ENCODE results near the gene PMP22. TPM values are rescaled to one million over a fixed set of nuclear protein-coding genes. Genes with fewer than 3 reads are reported as not detected.
A peak's percentile ranks its signal among the peaks of the same experiment; 100 is the strongest.
"Not testable (repeated sequence)": the region's sequence is repeated elsewhere in the genome, so short reads cannot be mapped to it uniquely, and the experiment has no call there.

PMP22 gene
- total RNA-seq, 1 donor = 38.0 TPM

DNA sequence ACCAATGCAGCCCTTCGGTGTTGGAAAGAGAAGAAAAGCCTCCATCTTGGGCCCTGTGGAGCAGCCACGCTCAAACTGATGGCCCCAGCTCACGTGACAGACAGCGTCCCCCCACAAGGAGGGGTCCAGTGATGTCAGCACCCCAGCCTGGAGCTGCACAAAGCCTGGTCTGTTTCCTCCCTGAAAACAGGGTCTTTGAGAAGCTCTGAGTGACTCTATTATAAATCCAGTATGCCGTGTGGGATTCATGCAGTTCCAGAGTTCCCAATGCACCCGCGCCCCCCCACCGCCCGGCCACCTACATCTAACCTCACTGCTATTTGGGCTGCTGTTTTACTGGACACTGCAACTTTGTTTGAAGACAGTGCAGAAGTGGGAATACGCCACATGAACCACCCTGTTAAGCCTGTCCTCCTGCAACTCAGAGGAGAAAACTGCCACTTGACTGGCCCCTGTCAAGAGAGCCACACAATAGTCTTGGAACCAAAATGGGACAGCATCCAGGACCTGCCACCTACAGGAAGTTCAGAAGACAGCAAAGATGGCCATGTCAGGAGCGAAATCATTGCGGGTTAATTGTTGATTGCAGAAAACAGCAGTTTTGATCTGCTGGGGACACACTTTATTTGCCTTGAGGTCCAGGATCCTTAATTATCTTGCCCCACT lies 33.1 kb downstream of the PMP22 start:
- TF ChIP-seq, protein P1, sequence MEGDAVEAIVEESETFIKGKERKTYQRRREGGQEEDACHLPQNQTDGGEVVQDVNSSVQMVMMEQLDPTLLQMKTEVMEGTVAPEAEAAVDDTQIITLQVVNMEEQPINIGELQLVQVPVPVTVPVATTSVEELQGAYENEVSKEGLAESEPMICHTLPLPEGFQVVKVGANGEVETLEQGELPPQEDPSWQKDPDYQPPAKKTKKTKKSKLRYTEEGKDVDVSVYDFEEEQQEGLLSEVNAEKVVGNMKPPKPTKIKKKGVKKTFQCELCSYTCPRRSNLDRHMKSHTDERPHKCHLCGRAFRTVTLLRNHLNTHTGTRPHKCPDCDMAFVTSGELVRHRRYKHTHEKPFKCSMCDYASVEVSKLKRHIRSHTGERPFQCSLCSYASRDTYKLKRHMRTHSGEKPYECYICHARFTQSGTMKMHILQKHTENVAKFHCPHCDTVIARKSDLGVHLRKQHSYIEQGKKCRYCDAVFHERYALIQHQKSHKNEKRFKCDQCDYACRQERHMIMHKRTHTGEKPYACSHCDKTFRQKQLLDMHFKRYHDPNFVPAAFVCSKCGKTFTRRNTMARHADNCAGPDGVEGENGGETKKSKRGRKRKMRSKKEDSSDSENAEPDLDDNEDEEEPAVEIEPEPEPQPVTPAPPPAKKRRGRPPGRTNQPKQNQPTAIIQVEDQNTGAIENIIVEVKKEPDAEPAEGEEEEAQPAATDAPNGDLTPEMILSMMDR (IDR thresholded peaks at IDR 0.05; ENCODE audit: insufficient read depth, low read depth, low read length) = no peak
- H3K4me3 ChIP-seq (ENCODE audit: low read depth, low read length) = no peak overlapping the region

DNA sequence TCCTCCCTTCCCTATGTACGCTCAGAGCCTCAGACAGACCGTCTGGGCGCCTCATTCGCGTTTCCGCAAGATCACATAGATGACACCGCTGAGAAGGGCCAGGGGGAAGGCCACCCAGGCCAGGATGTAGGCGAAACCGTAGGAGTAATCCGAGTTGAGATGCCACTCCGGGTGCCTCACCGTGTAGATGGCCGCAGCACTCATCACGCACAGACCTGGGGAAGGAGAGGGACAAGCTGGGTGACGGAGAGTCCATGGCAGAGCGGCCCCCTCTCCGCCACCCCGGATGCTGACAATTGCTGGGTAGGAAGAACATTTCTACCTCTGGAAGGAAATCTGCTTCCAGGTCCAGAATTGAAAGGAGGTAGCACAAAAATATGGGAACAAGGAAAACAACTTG lies 34.3 kb downstream of the PMP22 start:
- no peak overlapping the region for H3K4me3 ChIP-seq (ENCODE audit: low read depth, low read length)
- TF ChIP-seq, protein P1 (IDR thresholded peaks at IDR 0.05; ENCODE audit: insufficient read depth, low read depth, low read length) = no peak
- DNase-seq (ENCODE audit: low read depth) = no peak

More for the DNA sequence above, 33.1 kb downstream of the PMP22 start:
- no peak for DNase-seq (ENCODE audit: low read depth)

DNA sequence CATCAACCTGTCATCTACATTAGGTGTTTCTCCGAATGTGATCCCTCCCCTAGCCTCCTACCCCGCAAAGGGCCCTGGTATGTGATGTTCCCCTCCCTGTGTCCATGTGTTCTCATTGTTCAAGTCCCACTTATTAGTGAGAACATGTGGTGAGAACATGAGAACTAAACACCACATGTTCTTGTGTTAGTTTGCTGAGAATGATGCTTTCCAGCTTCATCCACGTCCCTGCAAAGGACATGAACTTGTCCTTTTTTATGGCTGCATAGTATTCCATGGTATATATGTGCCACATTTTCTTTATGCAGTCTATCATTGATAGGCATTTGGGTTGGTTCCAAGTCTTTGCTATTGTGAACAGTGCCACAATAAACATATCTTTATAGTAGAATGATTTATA lies 43.3 kb downstream of the PMP22 start:
- H3K4me3 ChIP-seq (ENCODE audit: low read depth, low read length); DNase-seq (ENCODE audit: low read depth): not testable (repeated sequence)

DNA sequence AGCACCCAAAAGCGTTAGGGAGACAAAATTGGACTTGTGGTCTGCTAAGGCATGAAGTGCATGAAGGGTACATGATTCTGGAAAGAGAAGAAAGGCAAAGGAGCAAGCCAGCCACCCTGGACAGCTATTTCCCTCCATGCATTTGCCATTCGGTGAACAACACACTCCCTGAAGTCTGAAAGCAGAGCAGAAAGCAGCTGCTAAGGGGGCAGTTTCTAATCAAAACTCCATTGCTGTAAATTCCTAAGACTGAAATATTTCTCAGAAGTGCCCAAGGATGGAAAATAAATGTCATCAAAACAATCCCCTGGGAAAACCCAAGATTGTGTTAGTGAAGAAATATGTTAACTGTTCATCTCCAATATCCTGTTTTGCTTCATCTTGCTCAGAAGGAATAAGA lies 44.3 kb downstream of the PMP22 start:
- peak; percentile 14 for DNase-seq (ENCODE audit: low read depth)
- TF ChIP-seq, protein P1 (IDR thresholded peaks at IDR 0.05; ENCODE audit: insufficient read depth, low read depth, low read length) = no peak
- H3K4me3 ChIP-seq (ENCODE audit: low read depth, low read length) = no peak overlapping the region

DNA sequence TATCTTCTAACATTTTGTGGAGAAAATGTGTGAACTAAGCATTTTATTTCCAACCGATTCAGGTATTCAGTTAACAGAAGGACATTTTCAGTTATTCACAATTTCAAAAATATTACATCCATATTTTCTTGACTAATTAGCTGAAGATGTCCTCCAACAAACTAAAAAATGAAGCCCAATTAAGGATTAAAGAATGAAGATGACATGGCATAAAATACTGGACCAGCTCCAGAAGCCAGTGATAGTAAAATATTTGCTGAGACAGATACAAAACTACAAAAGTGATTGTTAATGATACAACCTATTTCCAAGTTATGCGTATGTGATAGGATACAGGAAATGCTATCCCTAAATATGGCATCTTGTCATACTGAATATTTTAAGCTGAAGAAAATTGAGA lies 48.6 kb downstream of the PMP22 start:
- no peak overlapping the region for H3K4me3 ChIP-seq (ENCODE audit: low read depth, low read length)
- no peak for DNase-seq (ENCODE audit: low read depth)
- TF ChIP-seq, protein P1 (IDR thresholded peaks at IDR 0.05; ENCODE audit: insufficient read depth, low read depth, low read length) = no peak

DNA sequence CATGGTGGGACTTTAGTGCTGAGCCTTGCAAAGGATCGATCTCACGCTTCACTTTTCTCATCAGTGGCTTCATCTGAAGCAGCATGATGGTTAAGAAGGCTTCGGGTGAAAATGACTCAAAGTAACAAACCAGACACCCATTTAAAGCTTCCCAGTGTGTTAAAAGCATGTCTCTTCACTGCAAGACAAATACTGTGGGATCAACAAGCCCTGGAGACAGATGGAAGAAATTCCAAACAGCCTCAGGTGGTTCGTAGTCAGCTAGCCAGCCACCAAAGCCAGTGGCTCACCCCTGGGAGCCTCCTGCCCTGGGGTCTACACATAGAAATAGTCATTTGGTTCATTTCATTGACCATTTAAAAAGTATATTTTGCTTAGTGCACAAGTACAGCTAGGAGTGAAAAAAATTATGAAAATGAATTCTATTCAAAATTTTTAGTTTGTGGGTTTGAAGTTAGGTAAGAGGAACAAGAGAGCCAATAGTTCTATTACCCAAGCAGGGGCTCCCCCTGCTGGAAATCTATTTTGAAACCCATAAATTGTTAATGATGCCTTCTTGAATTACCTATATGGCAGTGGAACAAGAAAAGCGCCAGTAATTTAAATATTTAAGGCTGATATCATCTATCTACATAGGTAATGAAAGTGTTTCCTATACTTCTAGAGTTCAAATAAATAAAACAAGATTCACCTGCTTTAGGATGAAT lies 51.6 kb downstream of the PMP22 start:
- H3K4me3 ChIP-seq (ENCODE audit: low read depth, low read length) = no peak overlapping the region
- TF ChIP-seq, protein P1 (IDR thresholded peaks at IDR 0.05; ENCODE audit: insufficient read depth, low read depth, low read length) = peak; percentile 32
- DNase-seq (ENCODE audit: low read depth) = peak; percentile 29

DNA sequence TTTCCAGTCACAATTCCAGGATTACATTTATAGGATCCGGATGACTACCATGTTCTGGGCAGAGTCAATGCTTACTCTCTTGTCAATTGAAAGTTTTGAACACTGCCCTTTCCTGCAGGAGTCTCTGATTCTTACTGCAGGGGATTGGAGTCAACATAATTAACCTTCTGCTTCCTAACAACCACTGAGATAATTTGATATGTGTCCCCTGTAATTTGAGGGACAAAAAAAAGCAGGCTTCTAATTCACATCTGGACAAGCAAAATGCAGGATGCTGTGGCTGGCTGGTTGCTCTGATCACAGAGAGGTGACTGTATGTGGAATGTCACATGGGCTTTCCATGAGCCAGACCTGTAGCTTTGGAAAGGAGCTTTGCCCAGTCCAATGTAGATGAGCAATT lies 54.9 kb downstream of the PMP22 start:
- TF ChIP-seq, protein P1 (IDR thresholded peaks at IDR 0.05; ENCODE audit: insufficient read depth, low read depth, low read length) = no peak
- no peak for DNase-seq (ENCODE audit: low read depth)
- H3K4me3 ChIP-seq (ENCODE audit: low read depth, low read length) = no peak overlapping the region

DNA sequence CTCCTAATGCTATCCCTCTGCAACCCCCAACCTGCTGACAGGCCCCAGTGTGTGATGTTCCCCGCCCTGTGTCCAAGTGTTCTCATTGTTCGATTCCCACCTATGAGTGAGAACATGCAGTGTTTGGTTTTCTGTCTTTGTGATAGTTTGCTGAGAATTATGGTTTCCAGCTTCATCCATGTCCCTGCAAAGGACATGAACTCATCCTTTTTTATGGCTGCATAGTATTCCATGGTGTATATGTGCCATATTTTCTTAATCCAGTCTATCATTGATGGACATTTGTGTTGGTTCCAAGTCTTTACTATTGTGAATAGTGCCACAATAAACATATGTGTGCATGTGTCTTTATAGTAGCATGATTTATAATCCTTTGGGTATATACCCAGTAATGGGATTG lies 62.1 kb downstream of the PMP22 start:
- not testable (repeated sequence) for H3K4me3 ChIP-seq (ENCODE audit: low read depth, low read length); DNase-seq (ENCODE audit: low read depth)

DNA sequence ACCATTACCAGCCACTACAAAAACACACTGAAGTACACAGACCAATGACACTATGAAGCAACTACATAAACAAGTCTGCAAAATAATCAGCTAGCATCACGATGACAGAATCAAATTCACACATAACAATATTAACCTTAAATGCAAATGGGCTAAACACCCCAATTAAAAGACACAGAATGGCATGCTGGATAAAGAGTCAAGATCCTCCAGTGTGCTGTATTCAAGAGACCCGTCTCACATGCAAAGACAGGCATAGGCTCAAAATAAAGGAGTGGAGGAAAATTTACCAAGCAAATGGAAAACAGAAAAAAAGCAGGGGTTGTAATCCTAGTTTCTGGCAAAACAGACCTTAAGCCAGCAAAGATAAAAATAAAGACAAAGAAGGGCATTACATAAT lies 64.6 kb downstream of the PMP22 start:
- H3K4me3 ChIP-seq (ENCODE audit: low read depth, low read length); DNase-seq (ENCODE audit: low read depth): not testable (repeated sequence)

Measured in fibroblast of villous mesenchyme (primary cell).